D721Med (cell line): Measurements from ENCODE around the gene SLC38A5.
"Not testable (repeated sequence)": the region's sequence is repeated elsewhere in the genome, so short reads cannot be mapped to it uniquely, and the experiment has no call there.

Experiments
- DNase-seq: peaks from one replicate; pipeline ENCODE4 v3.0.0; 2011; ENCODE audit warnings: low spot score; ENCODE audit not compliant: insufficient read length
- FAIRE-seq: peaks from 2 replicates; lab custom pipeline; 2011; peaks lifted over from hg19 to GRCh38; lab: Jason Lieb, UNC
- CTCF ChIP-seq: IDR thresholded peaks from 2 replicates; pipeline ENCODE4 v1.5.1; 2012; ENCODE audit warnings: mild to moderate bottlenecking, control low read depth; ENCODE audit not compliant: insufficient read depth; ENCODE audit errors: missing control alignments

The SLC38A5 gene

DNA sequence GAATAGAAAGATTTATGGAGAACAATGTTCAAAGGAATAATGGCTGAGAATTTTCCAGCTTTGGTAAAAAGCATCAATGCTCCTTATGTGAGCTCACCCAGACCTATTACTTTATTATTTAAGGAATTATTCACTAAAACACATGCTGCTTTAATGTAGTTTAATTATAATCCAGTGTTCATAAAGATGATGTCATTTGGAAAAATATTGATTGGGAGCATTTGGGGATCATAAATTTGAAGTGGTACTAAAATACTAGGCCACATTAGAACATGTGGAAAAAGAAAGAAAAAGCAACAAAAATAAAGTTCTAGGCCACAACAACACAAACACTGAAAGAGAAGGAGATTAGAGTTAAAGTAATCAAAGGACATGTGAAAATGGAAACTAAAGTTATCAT lies 20.0 kb downstream of the SLC38A5 start:
- no peak for TF ChIP-seq CTCF
- no peak for DNase-seq
- FAIRE-seq: no peak

GRCh38 chrX:48447201-48447600 lies 22.9 kb downstream of the SLC38A5 start:
- FAIRE-seq, DNase-seq: not testable (repeated sequence)

DNA sequence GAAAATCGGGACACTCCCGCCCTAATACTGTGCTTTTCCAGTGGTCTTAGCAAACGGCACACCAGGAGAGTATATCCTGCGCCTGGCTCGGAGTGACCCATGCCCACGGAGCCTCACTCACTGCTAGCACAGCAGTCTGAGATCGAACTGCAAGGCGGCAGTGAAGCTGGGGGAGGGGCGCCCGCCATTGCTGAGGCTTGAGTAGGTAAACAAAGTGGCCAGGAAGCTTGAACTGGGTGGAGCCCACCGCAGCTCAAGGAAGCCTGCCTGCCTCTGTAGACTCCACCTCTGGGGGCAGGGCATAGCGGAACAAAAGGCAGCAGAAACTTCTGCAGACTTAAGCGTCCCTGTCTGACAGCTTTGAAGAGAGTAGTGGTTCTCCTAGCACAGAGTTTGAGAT lies 36.3 kb downstream of the SLC38A5 start:
- not testable (repeated sequence) for DNase-seq, FAIRE-seq

DNA sequence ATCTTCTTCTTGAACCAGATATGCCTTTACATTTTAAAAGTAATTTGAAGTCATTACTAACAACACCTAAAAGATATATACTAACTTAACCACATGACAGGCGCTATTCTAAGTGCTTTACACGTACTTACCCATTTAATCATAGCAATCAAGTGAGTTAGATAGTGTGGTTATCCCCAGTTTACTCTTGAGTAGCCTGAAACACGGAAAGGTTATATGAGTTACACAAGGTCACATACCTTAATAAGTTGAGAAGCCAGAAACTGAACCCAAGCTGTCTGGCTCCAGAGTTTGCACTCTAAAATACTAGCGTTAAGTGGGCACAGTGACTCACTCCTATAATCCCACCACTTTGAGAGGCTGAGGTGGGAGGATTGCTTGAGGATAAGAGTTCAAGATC lies 39.9 kb downstream of the SLC38A5 start:
- not testable (repeated sequence) for DNase-seq, FAIRE-seq

DNA sequence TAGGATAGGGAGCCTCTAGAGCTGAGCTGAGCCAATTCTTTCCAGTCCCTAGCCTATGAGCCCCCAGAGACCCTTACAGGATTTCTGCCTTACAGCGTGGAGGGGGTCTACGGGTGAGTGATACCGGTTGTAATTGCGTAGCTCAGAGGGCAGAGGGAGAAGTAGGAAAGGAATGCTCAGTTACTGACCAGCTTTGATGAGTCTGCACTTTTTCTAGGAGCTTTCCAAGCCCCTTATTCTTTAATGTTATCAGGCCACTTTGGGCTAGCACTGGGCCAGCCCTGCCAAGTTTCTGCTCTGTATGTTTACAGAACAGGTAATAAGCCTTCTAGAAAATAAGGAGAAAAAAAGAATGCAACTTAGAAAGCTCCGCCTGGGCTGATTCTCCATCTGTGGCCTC lies 40.5 kb downstream of the SLC38A5 start:
- DNase-seq, FAIRE-seq: not testable (repeated sequence)

DNA sequence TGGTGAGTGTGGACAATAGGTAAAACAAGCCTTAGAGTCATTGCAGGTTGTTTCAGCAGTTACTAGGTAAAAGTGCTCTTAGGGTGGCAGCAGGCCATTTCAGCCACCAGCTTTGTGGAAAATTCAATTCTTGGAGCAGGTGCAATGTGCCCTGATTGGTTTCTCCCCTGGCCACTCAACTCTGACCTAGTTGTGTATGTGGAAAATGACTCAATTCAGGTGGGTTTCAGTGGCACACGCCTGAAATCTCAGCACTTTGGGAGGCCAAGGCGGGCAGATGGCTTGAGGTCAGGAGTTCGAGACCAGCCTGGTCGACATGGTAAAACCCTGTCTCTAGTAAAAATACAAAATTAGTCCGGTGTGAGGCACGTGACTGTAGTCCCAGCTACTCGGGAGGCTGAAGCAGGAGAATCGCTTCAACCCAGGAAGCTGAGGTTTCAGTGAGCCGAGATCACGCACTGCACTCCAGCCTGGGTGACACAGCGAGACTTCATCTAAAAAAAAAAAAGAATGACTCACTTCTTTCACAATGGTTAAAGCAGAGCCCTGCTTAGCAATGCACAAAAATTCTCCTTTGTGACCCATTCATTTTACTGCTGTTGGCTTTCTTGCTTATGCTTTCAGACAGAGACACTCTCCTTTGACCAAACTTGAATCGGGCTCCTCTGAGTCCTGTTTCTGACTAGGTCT lies 42.9 kb downstream of the SLC38A5 start:
- DNase-seq, FAIRE-seq: not testable (repeated sequence)

- not testable (repeated sequence) for DNase-seq, FAIRE-seq
Observed at GRCh38 chrX:48411860-48412259, 58.2 kb downstream of the SLC38A5 start, which contains the start of gene SSX4B. Gene SSX4B, minus strand, starts transcription at chrX:48411960. Its CDS starts 588 bp downstream, at chrX:48411372.
